Fibroblast of skin of left quadriceps (primary cell): ENCODE measurements around the gene EPHA10.

ENCODE experiments used
- DNase-seq, 2 experiments: peaks; one replicate each; pipeline ENCODE4 v3.0.0-alpha.2; 2013; ENCODE audit warnings: low read depth in 2 of 2

Gene EPHA10

DNA sequence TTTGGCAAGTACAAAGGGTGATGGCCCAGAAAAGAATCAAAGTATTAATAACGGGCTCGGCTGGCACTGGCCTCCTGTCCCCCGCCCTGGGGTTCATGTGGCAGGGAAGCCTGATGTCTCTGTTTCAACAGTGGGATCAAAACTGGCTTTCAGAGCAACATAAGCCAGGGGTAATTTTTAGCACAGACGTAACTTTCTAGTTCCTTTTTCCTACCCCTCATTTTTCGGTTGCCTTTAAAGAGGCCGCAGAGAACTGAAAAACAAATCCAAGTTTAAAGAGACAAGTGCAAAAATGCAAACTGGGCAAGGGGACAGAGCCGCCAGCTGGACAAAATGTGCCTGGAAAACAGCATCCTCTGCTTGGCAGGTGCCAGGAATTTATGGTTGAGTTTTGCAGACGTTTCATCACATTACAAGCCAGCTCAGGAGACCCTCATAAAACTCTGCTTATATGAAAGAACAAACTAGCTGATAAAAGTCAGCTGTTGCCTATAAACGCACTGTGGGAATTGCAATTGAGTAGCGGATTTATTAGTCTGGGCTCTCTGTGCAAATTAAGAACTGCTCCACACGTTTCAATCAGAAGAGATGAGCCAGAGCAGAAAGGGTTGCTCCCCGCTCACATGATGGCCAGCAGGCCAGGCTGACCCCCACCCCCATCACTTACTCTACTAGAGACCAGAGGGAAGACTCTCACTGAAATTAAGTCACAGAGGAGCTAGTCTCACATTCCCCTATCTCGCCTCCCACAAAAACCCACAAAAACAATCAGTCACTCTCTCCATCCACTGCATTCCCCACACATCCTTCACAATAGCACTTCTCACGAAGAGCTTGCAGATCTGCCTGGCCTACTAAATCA is 88.4 kb downstream of the EPHA10 start:
- no peak for DNase-seq

DNA sequence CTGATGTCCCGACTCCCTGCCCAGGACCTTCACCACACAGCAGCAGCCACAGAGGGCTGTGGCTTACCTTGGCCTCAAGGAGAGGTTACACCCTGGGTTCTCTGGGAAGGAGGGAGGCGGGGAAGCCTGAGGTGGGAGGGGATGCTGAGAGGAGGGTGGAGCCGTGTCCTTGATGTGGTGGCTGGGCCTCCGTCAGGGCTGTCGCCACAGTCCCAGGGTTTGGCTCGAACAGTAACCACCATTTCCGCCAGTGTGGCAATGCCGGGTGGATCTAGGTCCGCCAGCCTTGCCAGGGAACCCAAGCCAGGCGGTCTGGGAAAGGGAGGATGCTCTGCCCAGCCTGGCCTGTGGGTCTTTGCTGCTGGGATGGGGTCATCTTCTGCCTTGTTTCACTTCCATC is 91.0 kb downstream of the EPHA10 start:
- DNase-seq, result no peak

DNA sequence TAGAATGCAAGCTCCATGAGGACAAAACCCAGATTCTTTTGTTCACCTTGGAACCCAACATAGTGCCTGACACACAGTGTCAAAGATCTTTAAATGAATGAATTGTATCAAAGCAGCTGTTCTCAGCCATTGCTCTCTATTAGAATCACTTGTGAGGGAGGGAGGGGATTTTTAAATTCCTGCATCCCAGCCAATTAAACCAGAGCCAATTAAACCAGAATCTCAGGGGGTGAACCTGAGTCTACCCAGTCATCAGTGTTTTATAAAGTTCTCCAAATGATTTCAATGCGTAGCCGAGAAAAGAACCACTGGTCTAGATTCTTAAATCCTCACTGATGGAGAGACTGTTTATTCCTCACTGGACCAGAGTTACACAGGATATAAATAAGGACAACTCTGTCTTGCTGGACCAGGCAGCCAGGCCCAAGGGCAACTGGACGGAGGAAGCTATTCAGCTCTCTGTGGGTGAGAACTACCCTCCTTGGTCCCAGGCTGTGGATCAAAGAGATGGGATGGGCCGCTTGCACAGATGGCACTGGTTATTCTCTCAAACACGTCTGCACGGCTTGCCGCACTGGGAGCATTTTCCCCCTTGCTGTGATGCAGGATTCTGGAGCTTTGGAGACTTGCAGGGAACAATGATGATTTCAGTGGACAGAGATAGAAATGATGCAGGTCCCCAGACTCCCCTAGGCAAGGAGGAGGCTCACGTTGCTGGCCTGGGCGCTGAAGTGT is 92.6 kb downstream of the EPHA10 start:
- no peak for DNase-seq

DNA sequence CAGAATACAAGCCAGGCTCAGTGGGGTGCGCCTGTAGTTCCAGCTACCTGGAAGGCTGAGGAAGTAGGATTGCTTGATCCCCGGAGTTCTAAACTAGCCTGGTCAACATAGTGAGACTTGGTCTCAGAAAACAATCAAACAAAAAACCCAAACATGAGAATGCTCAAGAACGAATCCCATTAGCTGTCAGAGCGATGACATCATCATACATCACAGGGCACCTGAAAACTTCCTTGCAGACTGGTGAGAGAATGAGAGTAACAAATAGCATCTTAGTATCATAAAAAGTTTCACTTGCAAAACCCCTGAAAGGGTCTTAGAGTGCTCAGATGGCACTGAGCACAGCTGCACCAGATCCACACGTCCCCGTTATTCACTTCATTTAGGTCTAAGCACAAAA is 93.7 kb downstream of the EPHA10 start:
- DNase-seq, result no peak

DNA sequence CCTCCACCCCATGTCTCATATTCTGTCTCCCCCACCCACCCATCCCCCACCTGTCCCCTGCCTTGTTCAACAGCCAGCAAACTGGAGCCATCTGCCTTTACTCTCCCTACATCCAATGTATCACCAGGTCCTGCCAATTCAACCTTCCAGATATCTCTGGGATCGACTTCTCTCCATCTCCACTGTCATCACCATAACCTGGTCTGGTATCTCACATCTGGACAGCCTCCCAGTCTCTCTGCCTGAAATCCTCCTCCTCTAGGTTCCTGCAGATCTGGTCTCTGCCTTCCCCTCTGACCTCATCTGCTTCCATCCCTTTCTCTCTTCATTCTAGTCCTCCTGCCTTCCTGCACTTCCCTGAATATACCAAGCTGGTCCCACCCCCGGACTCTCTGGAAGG is 94.8 kb downstream of the EPHA10 start:
- DNase-seq, result no peak

DNA sequence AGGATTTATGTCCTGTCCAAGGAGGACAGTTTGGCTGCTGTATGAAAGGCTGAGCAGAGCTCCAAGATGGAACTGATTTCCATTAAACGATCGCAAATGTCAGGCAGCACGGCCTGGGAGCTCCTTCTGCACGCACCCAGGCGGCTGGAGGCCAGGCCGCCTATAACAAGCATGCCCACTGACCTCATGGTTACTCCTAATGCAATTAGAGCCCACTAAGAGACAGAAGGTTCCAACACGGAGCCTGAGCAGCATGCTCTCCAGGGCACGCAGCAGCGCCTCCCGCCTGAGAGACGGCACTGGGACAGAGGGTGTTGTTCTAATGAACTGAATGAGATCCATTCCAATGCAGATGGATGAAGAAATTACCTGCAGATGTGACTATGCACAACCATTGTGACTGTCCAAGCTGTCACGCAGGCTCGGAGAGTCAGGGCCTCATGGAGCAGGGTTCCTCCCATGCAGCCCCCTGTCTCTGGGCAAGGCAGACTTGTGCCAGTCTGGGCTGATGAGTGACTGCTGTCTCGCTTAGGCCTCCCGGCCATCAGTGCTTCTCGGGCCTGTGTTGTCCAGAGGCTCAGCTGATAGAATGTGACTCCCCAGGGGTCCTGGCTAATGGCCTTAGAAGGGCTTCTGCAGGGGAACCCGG is 97.8 kb downstream of the EPHA10 start:
- no peak for DNase-seq

DNA sequence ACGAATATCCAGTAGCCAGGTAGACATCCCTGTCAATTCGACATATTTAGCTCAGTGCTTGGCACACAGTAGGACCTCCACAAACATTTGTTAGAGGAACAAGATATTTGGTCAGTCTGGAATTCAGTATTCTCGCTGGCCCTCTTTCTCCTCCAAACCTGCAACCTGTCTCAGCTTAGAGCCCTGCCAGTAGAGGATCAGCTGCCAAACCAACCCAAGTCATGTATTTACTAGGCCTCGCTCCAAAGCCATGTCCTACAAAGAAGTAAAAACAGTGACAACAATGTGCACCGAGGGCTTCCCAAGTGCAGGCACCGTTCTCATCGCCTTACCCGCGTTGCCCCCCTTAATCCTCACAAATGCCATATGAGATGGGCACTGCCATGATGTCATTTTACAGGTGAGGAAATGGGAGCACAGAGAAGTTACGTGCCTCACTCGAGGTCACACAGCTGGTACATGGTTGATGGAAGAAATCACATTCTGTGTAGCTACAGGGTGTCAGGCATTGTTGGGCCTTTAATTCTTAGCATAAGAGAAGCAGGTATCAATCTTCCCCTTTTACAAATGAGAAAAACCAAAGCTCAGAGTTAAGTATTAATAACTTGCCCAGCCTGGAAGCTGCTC is 98.6 kb downstream of the EPHA10 start:
- no peak for DNase-seq
